ENCODE data around the gene FXYD4.

DNA sequence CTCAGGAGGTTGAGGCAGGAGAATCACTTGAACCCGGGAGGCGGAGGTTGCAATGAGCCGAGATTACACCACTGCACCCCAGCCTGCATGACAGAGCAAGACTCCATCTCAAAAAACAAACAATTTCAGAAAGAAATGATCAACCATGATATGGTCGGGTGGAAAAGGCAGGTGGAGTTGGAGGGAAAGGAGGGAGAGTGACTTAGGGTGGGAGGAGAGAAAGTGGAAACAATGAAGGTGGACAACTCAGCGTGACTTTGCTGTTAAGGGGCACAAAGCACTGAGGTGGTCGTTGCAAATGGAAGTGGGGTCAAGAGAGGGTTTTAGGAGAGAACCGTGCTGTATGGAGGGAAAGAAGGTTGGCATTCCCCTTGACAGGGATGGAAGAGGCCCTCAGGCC lies 30.0 kb upstream of the FXYD4 start:
- TF ChIP-seq EZH2 (IDR thresholded peaks at IDR 0.05; ENCODE audit: low read depth, unreplicated experiment) (no peak), EZH2phosphoT487 (IDR thresholded peaks at IDR 0.05; ENCODE audit: unreplicated experiment) (no peak), POLR2AphosphoS5 (IDR thresholded peaks at IDR 0.05; ENCODE audit: low read depth) (no peak), NANOG (IDR thresholded peaks at IDR 0.05; ENCODE audit: borderline replicate concordance) (no peak)
- TF ChIP-seq, protein P1, sequence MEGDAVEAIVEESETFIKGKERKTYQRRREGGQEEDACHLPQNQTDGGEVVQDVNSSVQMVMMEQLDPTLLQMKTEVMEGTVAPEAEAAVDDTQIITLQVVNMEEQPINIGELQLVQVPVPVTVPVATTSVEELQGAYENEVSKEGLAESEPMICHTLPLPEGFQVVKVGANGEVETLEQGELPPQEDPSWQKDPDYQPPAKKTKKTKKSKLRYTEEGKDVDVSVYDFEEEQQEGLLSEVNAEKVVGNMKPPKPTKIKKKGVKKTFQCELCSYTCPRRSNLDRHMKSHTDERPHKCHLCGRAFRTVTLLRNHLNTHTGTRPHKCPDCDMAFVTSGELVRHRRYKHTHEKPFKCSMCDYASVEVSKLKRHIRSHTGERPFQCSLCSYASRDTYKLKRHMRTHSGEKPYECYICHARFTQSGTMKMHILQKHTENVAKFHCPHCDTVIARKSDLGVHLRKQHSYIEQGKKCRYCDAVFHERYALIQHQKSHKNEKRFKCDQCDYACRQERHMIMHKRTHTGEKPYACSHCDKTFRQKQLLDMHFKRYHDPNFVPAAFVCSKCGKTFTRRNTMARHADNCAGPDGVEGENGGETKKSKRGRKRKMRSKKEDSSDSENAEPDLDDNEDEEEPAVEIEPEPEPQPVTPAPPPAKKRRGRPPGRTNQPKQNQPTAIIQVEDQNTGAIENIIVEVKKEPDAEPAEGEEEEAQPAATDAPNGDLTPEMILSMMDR (conservative IDR thresholded peaks at IDR 0.05; ENCODE audit: low read depth in 2 of 2) = no peak
- TF ChIP-seq, protein P2, sequence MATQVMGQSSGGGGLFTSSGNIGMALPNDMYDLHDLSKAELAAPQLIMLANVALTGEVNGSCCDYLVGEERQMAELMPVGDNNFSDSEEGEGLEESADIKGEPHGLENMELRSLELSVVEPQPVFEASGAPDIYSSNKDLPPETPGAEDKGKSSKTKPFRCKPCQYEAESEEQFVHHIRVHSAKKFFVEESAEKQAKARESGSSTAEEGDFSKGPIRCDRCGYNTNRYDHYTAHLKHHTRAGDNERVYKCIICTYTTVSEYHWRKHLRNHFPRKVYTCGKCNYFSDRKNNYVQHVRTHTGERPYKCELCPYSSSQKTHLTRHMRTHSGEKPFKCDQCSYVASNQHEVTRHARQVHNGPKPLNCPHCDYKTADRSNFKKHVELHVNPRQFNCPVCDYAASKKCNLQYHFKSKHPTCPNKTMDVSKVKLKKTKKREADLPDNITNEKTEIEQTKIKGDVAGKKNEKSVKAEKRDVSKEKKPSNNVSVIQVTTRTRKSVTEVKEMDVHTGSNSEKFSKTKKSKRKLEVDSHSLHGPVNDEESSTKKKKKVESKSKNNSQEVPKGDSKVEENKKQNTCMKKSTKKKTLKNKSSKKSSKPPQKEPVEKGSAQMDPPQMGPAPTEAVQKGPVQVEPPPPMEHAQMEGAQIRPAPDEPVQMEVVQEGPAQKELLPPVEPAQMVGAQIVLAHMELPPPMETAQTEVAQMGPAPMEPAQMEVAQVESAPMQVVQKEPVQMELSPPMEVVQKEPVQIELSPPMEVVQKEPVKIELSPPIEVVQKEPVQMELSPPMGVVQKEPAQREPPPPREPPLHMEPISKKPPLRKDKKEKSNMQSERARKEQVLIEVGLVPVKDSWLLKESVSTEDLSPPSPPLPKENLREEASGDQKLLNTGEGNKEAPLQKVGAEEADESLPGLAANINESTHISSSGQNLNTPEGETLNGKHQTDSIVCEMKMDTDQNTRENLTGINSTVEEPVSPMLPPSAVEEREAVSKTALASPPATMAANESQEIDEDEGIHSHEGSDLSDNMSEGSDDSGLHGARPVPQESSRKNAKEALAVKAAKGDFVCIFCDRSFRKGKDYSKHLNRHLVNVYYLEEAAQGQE (IDR thresholded peaks at IDR 0.05; ENCODE audit: unreplicated experiment) = no peak
